ENCODE measurements around the gene ZFHX2. TPM values are rescaled to one million over a fixed set of nuclear protein-coding genes. Genes with fewer than 3 reads are reported as not detected.

Gene ZFHX2
- total and polyA plus RNA-seq, 2 of the 13 experiments (the other 11 are each of a cell fraction or from before 2014, with no cell fraction given) = 0.17 to 0.44 TPM

DNA sequence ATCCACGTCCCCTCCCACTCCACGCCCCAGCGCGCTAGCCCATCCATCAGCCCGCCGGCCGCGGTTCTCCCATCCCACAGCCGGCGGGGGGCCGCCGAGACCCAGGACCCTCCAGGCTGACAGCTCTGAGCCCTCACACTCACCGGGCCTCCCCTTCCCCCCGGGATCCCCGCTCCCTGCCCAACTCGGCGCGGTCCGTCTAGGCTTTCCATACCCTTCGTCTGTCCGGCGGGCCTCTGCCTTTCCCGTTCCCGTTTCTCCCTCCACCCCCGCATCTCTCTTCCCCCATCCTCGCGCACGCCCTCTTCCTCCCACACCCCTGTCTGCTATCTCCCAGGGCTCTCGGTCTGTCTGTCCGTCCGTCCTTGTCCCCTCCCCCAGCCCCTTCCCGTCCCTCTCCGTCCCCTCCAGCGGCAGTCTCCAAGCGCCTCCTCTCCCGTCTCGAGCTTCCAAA, 726 bp downstream of the ZFHX2 start (continued):
- TF ChIP-seq, protein P1, sequence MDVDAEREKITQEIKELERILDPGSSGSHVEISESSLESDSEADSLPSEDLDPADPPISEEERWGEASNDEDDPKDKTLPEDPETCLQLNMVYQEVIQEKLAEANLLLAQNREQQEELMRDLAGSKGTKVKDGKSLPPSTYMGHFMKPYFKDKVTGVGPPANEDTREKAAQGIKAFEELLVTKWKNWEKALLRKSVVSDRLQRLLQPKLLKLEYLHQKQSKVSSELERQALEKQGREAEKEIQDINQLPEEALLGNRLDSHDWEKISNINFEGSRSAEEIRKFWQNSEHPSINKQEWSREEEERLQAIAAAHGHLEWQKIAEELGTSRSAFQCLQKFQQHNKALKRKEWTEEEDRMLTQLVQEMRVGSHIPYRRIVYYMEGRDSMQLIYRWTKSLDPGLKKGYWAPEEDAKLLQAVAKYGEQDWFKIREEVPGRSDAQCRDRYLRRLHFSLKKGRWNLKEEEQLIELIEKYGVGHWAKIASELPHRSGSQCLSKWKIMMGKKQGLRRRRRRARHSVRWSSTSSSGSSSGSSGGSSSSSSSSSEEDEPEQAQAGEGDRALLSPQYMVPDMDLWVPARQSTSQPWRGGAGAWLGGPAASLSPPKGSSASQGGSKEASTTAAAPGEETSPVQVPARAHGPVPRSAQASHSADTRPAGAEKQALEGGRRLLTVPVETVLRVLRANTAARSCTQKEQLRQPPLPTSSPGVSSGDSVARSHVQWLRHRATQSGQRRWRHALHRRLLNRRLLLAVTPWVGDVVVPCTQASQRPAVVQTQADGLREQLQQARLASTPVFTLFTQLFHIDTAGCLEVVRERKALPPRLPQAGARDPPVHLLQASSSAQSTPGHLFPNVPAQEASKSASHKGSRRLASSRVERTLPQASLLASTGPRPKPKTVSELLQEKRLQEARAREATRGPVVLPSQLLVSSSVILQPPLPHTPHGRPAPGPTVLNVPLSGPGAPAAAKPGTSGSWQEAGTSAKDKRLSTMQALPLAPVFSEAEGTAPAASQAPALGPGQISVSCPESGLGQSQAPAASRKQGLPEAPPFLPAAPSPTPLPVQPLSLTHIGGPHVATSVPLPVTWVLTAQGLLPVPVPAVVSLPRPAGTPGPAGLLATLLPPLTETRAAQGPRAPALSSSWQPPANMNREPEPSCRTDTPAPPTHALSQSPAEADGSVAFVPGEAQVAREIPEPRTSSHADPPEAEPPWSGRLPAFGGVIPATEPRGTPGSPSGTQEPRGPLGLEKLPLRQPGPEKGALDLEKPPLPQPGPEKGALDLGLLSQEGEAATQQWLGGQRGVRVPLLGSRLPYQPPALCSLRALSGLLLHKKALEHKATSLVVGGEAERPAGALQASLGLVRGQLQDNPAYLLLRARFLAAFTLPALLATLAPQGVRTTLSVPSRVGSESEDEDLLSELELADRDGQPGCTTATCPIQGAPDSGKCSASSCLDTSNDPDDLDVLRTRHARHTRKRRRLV (CRISPR knock-in tag; IDR thresholded peaks at IDR 0.05) = 0 out of 2 replicates have a peak, but pooled peaks have one; percentile 10
- 0 out of 2 replicates have a peak, but pooled peaks have one; percentile 53 for TF ChIP-seq ZSCAN21 (CRISPR knock-in tag; IDR thresholded peaks at IDR 0.05; ENCODE audit: borderline replicate concordance)
- TF ChIP-seq JUNB (CRISPR knock-in tag; IDR thresholded peaks at IDR 0.05; ENCODE audit: borderline replicate concordance) = peak; percentile 71; the same call in 1 of the 2 replicates
- no peak for TF ChIP-seq ZMYM4 (CRISPR knock-in tag; IDR thresholded peaks at IDR 0.05)

DNA sequence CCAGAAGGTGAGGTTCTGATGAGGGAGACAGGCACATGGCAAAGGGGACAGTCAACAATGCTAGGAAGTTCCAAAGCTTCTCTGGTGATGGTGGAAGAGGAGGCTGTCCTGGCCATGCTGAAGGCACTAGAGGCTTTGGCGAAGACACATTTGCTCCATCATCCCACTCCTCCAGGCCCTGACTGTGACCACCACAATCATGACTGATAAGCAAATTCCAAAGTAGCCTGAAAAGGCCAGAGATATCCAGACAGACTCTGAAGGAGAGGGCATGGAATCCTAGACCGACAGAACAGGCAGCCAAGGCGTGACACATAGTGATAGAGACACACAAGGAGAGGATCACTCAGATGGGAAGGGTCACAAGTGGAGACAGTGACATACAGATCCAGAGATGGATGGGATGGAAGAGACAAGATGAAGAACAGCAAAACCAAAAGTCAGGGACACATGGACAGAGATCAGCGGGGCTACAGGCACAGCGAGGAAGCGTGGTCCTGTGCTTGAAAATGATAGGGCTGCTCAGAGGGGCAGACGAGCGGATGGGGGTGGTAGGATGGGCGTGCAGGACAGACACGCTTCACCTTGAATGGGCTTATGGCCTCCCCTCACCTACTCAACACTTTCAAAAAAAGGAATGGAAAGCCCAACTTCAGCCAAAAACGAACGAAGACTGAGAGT, 1.3 kb downstream of the ZFHX2 start:
- POLR2A ChIA-PET = interaction anchor here (0.9 to 2.3 kb wide), 3 partner anchors 13 to 229 kb away, joined by 3 to 6 read pairs (median 5); partner anchors contain the start of gene PABPN1
- H3K36me3 ChIP-seq (replicated peaks in 1 of 2; ENCODE audit: control insufficient read depth in 1 of 2, insufficient read depth in 2 of 2, low read length in 2 of 2) = no peaks in the 10 kb centered on the region
- H3K4me1 ChIP-seq (ENCODE audit: insufficient read depth, low read length) = peaks cover 75% of the 10 kb centered on the region
- in situ Hi-C loops (cut with HindIII; ENCODE audit: extremely low pct_ligation_motif_present, low pct_unique_long_range_greater_than_20kb) (no loop called here), intact Hi-C loops (cut with micrococcal nuclease; ENCODE audit: unreplicated experiment) (no loop called here)
- FAIRE-seq (no peak), ATAC-seq (no peak), DNase-seq (ENCODE audit: low spot score) (no peak)
- no peaks in the 10 kb centered on the region; a peak in 1 of 5 replicates for H3K27me3 ChIP-seq (ENCODE audit: control insufficient read depth in 1 of 2, insufficient read depth in 2 of 2, low read length in 2 of 2)
- no peaks in the 10 kb centered on the region for H4K20me1 ChIP-seq (ENCODE audit: insufficient read depth, low read length)
- 82% methylated on average over 12 of the region's 12 CpGs for WGBS (ENCODE audit: low lambda C conversion rate)
- peak overlapping the region; percentile 66 to 84 (median 79) for H3K4me3 ChIP-seq (replicated peaks in 1 of 3; ENCODE audit: insufficient read depth in 1 of 3, low read depth in 2 of 3, low read length in 3 of 3)
- H3K9me3 ChIP-seq (ENCODE audit: low read length) = no peaks in the 10 kb centered on the region
- H3K27ac ChIP-seq (ENCODE audit: extremely low read length, insufficient read depth, low read length) = no peak overlapping the region
- H3K4me2 ChIP-seq (ENCODE audit: low read depth, low read length) = peak overlapping the region; percentile 90
- H2AFZ ChIP-seq (ENCODE audit: low read length) = no peak overlapping the region
- H3K79me2 ChIP-seq (ENCODE audit: insufficient read depth, low read length) = no peaks in the 10 kb centered on the region
- peak overlapping the region; percentile 75; the same call in 1 of the 2 replicates for H3K9ac ChIP-seq (ENCODE audit: insufficient read depth, low read depth, low read length)
- no TSS peak for BruUV-seq (replicated peaks)
- CTCF ChIA-PET (ENCODE audit: low intra/inter-chr PET ratio, low total read pairs) = interaction anchor here (1.0 kb wide), 1 partner anchor 11 kb away, joined by 3 read pairs; no protein-coding TSS in a partner anchor
- TF ChIP-seq, protein P2, sequence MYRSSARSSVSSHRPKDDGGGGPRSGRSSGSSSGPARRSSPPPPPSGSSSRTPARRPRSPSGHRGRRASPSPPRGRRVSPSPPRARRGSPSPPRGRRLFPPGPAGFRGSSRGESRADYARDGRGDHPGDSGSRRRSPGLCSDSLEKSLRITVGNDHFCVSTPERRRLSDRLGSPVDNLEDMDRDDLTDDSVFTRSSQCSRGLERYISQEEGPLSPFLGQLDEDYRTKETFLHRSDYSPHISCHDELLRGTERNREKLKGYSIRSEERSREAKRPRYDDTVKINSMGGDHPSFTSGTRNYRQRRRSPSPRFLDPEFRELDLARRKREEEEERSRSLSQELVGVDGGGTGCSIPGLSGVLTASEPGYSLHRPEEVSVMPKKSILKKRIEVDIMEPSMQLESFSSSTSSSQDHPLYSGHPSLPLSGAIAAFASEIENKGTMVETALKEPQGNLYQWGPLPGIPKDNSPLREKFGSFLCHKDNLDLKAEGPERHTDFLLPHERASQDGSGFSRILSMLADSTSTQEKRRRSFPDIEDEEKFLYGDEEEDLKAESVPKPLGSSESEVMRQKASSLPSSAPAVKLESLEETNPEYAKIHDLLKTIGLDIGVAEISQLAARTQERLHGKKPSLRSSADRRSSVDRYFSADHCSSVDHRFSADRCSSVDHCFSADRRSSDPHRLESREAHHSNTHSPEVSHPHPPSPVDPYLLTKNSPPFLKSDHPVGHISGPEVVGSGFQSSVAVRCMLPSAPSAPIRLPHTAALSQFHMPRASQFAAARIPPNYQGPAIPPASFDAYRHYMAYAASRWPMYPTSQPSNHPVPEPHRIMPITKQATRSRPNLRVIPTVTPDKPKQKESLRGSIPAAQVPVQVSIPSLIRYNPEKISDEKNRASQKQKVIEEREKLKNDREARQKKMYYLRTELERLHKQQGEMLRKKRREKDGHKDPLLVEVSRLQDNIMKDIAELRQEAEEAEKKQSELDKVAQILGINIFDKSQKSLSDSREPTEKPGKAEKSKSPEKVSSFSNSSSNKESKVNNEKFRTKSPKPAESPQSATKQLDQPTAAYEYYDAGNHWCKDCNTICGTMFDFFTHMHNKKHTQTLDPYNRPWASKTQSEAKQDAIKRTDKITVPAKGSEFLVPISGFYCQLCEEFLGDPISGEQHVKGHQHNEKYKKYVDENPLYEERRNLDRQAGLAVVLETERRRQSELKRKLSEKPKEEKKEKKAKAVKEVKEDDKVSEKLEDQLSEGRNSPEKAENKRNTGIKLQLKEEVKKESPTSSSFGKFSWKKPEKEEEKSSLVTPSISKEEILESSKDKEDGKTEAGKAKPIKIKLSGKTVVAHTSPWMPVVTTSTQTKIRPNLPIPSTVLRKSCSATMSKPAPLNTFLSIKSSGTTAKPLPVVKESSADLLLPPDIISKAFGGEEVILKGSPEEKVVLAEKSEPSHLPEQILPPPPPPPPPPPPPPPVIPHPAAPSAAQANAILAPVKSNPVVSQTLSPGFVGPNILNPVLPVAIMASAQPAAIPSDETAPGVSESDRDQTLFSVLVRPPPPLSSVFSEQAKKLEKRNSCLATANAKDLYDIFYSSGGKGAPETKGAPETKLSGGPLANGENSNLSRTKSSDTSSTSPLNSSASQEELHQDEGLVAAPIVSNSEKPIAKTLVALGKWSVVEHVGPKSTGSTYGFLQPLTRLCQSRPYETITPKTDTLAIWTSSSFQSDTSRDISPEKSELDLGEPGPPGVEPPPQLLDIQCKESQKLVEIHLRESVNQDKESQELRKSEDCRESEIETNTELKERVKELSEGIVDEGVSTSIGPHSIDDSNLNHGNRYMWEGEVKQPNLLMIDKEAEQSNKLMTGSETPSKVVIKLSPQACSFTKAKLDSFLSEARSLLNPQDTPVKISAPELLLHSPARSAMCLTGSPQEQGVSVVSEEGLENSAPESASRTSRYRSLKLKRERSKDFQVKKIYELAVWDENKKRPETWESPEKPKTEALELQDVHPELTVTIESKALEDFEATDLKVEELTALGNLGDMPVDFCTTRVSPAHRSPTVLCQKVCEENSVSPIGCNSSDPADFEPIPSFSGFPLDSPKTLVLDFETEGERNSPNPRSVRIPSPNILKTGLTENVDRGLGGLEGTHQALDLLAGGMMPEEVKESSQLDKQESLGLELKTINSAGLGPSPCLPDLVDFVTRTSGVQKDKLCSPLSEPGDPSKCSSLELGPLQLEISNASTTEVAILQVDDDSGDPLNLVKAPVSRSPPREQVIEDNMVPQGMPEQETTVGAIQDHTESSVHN (CRISPR knock-in tag; IDR thresholded peaks at IDR 0.05) = 0 out of 2 replicates have a peak, but pooled peaks have one; percentile 15
- 0 out of 2 replicates have a peak, but pooled peaks have one; percentile 10 for TF ChIP-seq ZSCAN31 (CRISPR knock-in tag; IDR thresholded peaks at IDR 0.05; ENCODE audit: low read depth)
- peak; percentile 75; the same call in 1 of the 2 replicates for TF ChIP-seq SSRP1 (CRISPR knock-in tag; IDR thresholded peaks at IDR 0.05)

Measured in HepG2 (cell line).